OCI-LY3 (cell line): ENCODE data around the gene FOXA3.

ENCODE experiments used
- H2AFZ ChIP-seq: fragments of 200-600, 300-600 bp; shearing (Covaris generic); 2 replicates; pipeline ENCODE4 v1.6.0; 2014; ENCODE audit warnings: antibody characterized with exemption, low read depth, low read length
- H3K27ac ChIP-seq: fragments of 200-600, 300-600 bp; sonication (generic); 2 replicates; pipeline ENCODE4 v1.5.1; 2014; ENCODE audit warnings: mild to moderate bottlenecking, low read length, moderate library complexity, mixed read lengths
- H3K27me3 ChIP-seq: fragments of 200-600, 300-600 bp; sonication (generic); 2 replicates; pipeline ENCODE4 v1.6.1; 2014; ENCODE audit warnings: low read depth, low read length, mixed read lengths
- H3K36me3 ChIP-seq: fragments of 200-600, 300-600 bp; sonication (generic); replicated peaks from 2 replicates; pipeline ENCODE3; 2014; ENCODE audit warnings: low read depth, low read length, mixed read lengths
- H3K4me1 ChIP-seq: fragments of 300-600, 200-600 bp; sonication (generic); 2 replicates; pipeline ENCODE4 v1.6.1; 2014; ENCODE audit warnings: low read length, mixed read lengths
- H3K4me2 ChIP-seq: fragments of 200-600, 300-600 bp; sonication (generic); 2 replicates; pipeline ENCODE4 v1.6.1; 2014; ENCODE audit warnings: low read length, mixed read lengths
- H3K4me3 ChIP-seq: fragments of 300-600, 200-600 bp; sonication (generic); 2 replicates; pipeline ENCODE4 v1.5.1; 2014; ENCODE audit warnings: antibody characterized with exemption, mild to moderate bottlenecking, low read length, moderate library complexity
- H3K79me2 ChIP-seq: fragments of 300-600, 200-600 bp; shearing (Covaris generic); 2 replicates; pipeline ENCODE4 v1.6.1; 2014; ENCODE audit warnings: mild to moderate bottlenecking, low read length, mixed read lengths
- H3K9ac ChIP-seq: fragments of 300-600, 200-600 bp; shearing (Covaris generic); 2 replicates; pipeline ENCODE4 v1.6.0; 2014; ENCODE audit warnings: mild to moderate bottlenecking, low read length, moderate library complexity
- H3K9me3 ChIP-seq: fragments of 200-600, 300-600 bp; shearing (Covaris generic); 2 replicates; pipeline ENCODE4 v1.6.1; 2014; ENCODE audit warnings: low read length, mixed read lengths; ENCODE audit not compliant: insufficient read depth
- H4K20me1 ChIP-seq: fragments of 200-600, 300-600 bp; sonication (generic); 2 replicates; pipeline ENCODE4 v1.6.1; 2016; ENCODE audit warnings: low read length, mixed read lengths; ENCODE audit not compliant: insufficient read depth
- CTCF ChIP-seq: fragments of 200-600, 300-600 bp; sonication (generic); IDR thresholded peaks from 2 replicates; pipeline ENCODE4 v1.5.1; 2014; ENCODE audit warnings: antibody characterized with exemption, low read length, low read depth
- EZH2phosphoT487 ChIP-seq: fragments of 200-600 bp; shearing (Covaris generic); IDR thresholded peaks from 2 replicates; pipeline ENCODE4 v1.6.1; 2018; ENCODE audit warnings: antibody characterized with exemption, mixed run types, low read depth

FOXA3 gene

DNA sequence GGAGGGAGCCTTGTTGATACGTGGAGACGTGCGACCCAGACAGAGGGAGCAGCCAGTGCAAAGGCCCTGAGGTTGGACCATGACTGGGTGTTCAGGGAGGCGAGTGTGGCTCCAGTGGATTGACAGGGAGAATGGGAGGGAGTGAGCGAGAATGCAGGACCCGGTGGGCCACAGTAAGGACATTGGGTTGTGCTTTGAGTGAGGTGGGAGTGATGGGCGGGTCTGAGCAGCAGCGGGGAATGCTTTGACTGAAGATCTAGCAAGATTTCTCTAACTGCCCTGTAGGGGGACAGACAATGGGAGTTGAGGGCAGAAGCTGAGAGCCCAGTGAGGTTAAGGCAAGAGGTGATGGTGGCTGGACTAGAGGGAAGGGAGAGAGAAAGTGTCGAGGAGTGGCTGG is 58.2 kb downstream of the FOXA3 start:
- Histone ChIP-seq H3K4me1 (no peaks in the 10 kb centered on the region), H3K4me2 (no peak overlapping the region), H3K4me3 (no peak overlapping the region), H4K20me1 (no peaks in the 10 kb centered on the region), H2AFZ (no peak overlapping the region; the same call in 1 of the 2 replicates), H3K9ac (no peak overlapping the region), H3K27me3 (peaks cover 15% of the 10 kb centered on the region; the same call in 1 of the 2 replicates), H3K79me2 (no peaks in the 10 kb centered on the region), H3K9me3 (no peaks in the 10 kb centered on the region), H3K36me3 (no peaks in the 10 kb centered on the region), H3K27ac (no peak overlapping the region)
- TF ChIP-seq EZH2phosphoT487 (no peak), CTCF (no peak)
